ENCODE measurements around the gene DTHD1.

Gene DTHD1

DNA sequence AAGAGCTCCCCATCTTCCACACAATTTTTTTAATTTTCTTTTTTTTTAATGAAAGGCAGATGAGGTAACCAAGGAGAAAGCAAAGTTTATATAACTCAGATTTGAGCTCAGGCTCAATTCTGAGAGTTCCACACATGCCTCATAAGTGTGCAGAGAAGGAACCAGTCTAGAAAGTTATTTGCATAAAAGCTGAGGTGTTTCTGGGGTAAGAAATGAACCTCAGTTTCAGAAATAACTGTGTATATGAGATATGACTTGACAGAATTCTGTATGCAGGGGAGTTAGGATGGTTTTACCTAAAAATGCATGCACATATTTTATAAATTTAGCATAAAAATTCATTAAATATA is 51.3 kb downstream of the DTHD1 start:
- no peak overlapping the region for H3K27ac ChIP-seq (ENCODE audit: low read length)
- no peaks in the 10 kb centered on the region for H3K4me1 ChIP-seq (ENCODE audit: insufficient read depth, low read length)
- H3K27me3 ChIP-seq (ENCODE audit: insufficient read depth, low read length): no peaks in the 10 kb centered on the region
- H3K9ac ChIP-seq (ENCODE audit: low read depth, low read length): no peak overlapping the region
- H3K36me3 ChIP-seq (ENCODE audit: insufficient read depth, low read depth, low read length): no peaks in the 10 kb centered on the region
- H3K9me3 ChIP-seq (ENCODE audit: insufficient read depth, low read depth, low read length): no peaks in the 10 kb centered on the region
- no peak overlapping the region for H3K4me3 ChIP-seq (ENCODE audit: low read length)

DNA sequence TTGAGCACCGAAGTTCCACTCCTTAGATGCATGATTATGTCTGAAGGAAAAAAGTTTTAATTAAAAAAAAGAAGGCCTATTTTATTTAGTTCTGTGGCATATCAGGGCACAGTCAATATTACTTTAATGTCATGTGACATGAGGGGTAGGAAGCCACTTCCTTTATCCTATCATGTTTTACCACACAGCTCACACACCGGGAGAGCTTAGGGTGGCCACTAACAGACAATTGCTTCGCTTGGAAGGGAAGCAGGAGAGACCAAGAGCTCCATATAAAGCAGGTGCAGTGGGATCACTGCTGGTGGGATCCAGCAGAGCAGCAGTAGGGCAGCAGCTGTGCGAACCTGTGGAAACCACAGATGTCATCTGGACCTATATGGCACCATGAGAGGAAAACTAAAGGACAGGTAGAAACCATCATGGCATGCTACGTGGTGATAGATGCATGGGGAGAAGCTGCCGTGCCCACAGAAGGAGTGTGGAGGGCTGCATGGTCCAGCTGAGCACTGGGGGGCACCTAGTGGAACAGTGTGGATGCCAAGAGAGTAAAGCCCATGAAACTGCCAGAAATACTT is 52.0 kb downstream of the DTHD1 start:
- Histone ChIP-seq H3K36me3 (ENCODE audit: insufficient read depth, low read depth, low read length) (no peaks in the 10 kb centered on the region), H3K4me3 (ENCODE audit: low read length) (no peak overlapping the region)

DNA sequence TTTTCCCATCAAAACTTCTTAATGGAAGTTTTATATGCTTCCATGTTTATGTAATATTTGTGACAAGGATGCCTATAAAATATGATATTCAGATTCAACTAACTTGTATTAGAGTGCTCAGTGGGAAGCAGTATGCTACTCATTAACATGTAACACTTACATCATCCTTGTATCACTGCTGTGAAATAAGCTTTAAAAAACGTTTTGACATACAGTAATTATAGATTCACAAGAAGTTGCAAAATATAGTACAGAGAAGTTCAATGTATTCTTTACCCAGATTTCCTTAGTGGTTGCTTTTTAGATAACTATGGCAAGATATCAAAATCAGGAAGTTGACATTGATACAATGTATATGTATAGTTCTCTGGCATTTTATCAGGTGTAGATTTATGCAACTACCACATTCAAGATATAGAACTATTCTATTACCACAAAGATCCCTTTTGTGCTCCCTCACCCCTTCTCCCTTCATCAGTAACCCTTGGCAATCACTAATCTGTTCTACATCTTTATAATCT is 56.3 kb downstream of the DTHD1 start:
- Histone ChIP-seq H3K27ac (ENCODE audit: low read length) (no peak overlapping the region), H3K27me3 (ENCODE audit: insufficient read depth, low read length) (no peaks in the 10 kb centered on the region), H3K9me3 (ENCODE audit: insufficient read depth, low read depth, low read length) (no peaks in the 10 kb centered on the region), H3K4me3 (ENCODE audit: low read length) (no peak overlapping the region), H3K36me3 (ENCODE audit: insufficient read depth, low read depth, low read length) (no peaks in the 10 kb centered on the region), H3K4me1 (ENCODE audit: insufficient read depth, low read length) (no peaks in the 10 kb centered on the region), H3K9ac (ENCODE audit: low read depth, low read length) (no peak overlapping the region)

More for the DNA sequence above, 52.0 kb downstream of the DTHD1 start:
- H3K27me3 ChIP-seq (ENCODE audit: insufficient read depth, low read length): no peaks in the 10 kb centered on the region
- H3K27ac ChIP-seq (ENCODE audit: low read length): no peak overlapping the region
- no peak overlapping the region for H3K9ac ChIP-seq (ENCODE audit: low read depth, low read length)
- no peaks in the 10 kb centered on the region for H3K4me1 ChIP-seq (ENCODE audit: insufficient read depth, low read length)
- H3K9me3 ChIP-seq (ENCODE audit: insufficient read depth, low read depth, low read length): no peaks in the 10 kb centered on the region

DNA sequence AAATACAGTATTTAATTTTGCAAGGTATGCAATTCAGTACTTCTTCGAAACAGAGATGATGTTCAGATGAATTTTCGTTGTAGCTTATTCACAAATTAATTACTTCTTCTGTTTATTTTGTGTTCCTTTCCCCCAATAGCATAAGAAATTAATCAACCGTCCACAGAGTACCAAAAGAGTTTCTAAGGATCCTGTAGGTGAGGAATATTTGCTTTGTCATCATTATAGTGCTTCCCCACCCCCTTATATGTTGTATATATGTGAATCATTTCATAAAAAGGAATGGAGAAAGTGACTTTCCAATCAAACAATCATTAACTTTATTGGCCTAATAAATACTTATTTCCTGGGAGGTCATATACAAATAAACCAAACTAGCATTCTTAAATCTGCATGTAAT is 57.6 kb downstream of the DTHD1 start:
- H3K9me3 ChIP-seq (ENCODE audit: insufficient read depth, low read depth, low read length): no peaks in the 10 kb centered on the region
- no peak overlapping the region for H3K4me3 ChIP-seq (ENCODE audit: low read length)
- H3K4me1 ChIP-seq (ENCODE audit: insufficient read depth, low read length): no peaks in the 10 kb centered on the region
- H3K27me3 ChIP-seq (ENCODE audit: insufficient read depth, low read length): no peaks in the 10 kb centered on the region
- no peaks in the 10 kb centered on the region for H3K36me3 ChIP-seq (ENCODE audit: insufficient read depth, low read depth, low read length)
- H3K27ac ChIP-seq (ENCODE audit: low read length): no peak overlapping the region
- H3K9ac ChIP-seq (ENCODE audit: low read depth, low read length): no peak overlapping the region

DNA sequence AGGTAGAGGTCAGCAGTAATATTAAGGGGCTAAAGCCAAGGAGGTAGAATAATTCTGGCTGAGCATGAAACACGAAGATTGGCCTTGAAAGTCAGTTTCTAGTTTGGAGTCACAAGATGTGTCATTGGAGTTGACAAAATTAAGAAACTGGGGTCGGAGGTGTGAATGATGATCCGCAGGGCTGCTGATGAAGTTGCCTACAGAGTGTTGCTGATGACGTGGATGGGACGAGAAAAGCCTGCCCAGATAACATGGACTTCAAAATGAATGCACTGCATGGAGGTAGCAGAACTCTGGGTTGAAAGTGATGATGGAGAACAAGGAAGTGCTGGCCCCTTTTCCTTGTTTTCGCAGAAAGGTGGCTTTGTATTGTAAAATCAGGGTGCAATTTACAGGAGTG is 60.5 kb downstream of the DTHD1 start:
- Histone ChIP-seq H3K4me3 (ENCODE audit: low read length) (no peak overlapping the region), H3K27me3 (ENCODE audit: insufficient read depth, low read length) (no peaks in the 10 kb centered on the region), H3K9me3 (ENCODE audit: insufficient read depth, low read depth, low read length) (no peaks in the 10 kb centered on the region), H3K4me1 (ENCODE audit: insufficient read depth, low read length) (no peaks in the 10 kb centered on the region), H3K9ac (ENCODE audit: low read depth, low read length) (no peak overlapping the region), H3K27ac (ENCODE audit: low read length) (no peak overlapping the region), H3K36me3 (ENCODE audit: insufficient read depth, low read depth, low read length) (no peaks in the 10 kb centered on the region)

DNA sequence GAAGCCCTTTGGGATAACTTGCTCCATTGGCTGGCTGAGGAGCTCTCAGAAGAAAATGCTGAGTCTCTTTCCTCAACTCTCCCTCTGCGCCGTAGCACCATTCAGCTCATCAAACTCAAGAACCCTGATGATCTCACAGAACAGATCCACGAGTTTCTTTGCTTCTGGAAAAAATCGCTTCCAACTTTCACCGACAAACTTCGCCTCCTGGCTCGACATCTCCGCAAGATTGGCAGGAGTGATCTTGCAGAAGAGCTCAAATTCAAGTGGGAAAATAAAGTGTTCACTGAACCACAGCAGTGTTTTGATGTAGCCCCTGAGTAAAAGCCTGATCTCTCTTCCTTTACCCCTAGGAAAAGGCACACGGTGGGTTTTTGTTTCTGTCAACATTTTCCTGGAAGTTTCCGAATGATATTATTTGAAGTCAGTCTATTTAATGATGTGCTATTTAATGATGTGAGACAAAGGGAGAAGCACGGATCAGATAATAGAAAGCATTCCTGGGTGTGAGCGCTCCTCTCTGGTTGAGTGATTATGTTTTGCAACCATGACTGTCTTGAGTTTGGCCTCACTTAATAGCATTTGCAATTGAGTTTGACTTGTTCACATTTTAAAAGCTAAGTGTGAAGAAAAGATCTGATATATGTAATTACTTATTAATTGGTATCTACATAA is 62.2 kb downstream of the DTHD1 start:
- no peaks in the 10 kb centered on the region for H3K9me3 ChIP-seq (ENCODE audit: insufficient read depth, low read depth, low read length)
- H3K9ac ChIP-seq (ENCODE audit: low read depth, low read length): no peak overlapping the region
- H3K4me1 ChIP-seq (ENCODE audit: insufficient read depth, low read length): no peaks in the 10 kb centered on the region
- H3K27ac ChIP-seq (ENCODE audit: low read length): no peak overlapping the region
- no peak overlapping the region for H3K4me3 ChIP-seq (ENCODE audit: low read length)
- H3K36me3 ChIP-seq (ENCODE audit: insufficient read depth, low read depth, low read length): no peaks in the 10 kb centered on the region
- no peaks in the 10 kb centered on the region for H3K27me3 ChIP-seq (ENCODE audit: insufficient read depth, low read length)

DNA sequence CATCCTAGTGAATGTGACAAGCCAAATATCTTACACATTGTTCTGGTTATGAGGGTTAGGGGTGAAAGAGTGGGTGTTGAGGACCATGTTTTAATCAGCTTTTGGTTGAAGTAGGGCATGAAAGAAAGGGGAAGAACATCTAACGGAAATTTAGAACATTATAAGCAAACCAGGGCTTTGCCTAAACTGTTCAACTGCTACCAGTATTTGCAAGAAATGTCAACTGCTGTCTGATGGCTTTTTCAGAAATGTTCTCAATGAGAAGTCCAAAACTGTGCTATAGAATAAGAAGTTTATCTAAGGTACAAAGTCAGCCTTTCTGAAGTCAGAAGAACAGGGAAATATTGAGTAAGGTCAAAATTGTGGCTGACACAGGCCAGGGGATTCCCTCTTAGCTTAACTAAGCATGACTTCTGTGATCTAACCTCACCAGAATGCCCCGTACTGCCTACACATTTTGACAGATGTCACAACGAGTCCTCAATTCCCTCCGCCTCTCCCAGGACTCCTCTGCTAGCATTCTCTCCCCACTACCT is 67.1 kb downstream of the DTHD1 start:
- Histone ChIP-seq H3K4me1 (ENCODE audit: insufficient read depth, low read length) (0 out of 2 replicates have a peak, but pooled peaks cover 5% of the 10 kb centered on the region), H3K9ac (ENCODE audit: low read depth, low read length) (no peak overlapping the region), H3K27ac (ENCODE audit: low read length) (no peak overlapping the region)

DNA sequence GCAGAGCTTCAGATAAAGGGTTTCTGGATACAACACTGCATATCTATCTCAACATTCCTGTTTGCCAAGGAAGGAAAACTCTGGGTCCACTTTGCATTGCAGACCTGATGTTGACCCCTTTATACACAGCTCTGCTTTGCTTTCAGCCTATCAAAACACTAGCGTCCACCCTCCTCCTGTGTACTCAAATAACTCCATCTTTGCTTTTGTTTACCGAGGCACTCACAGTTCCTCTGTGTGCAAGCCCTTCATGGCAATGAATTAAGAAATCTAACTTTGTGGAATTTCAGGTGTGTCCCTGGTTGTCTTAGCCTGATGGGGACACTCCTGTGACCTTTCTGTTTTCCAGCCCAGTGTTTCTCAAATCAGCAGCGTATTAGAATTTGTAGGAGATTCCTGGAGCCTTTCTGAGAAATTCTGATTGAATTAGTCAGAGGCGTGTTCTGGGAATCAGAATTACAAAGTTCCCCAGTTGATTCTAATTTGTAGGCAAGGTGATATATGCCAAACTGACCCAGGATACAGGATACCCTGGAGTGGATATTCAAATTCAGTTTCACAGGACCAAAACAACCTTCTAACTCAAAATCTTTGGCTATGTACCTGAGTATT is 68.6 kb downstream of the DTHD1 start:
- Histone ChIP-seq H3K9ac (ENCODE audit: low read depth, low read length) (no peak overlapping the region), H3K27ac (ENCODE audit: low read length) (no peak overlapping the region), H3K4me1 (ENCODE audit: insufficient read depth, low read length) (0 out of 2 replicates have a peak, but pooled peaks cover 5% of the 10 kb centered on the region), H3K9me3 (ENCODE audit: insufficient read depth, low read depth, low read length) (no peaks in the 10 kb centered on the region), H3K27me3 (ENCODE audit: insufficient read depth, low read length) (no peaks in the 10 kb centered on the region), H3K36me3 (ENCODE audit: insufficient read depth, low read depth, low read length) (no peaks in the 10 kb centered on the region), H3K4me3 (ENCODE audit: low read length) (no peak overlapping the region)

More for the DNA sequence above, 67.1 kb downstream of the DTHD1 start:
- Histone ChIP-seq H3K4me3 (ENCODE audit: low read length) (no peak overlapping the region), H3K36me3 (ENCODE audit: insufficient read depth, low read depth, low read length) (no peaks in the 10 kb centered on the region), H3K27me3 (ENCODE audit: insufficient read depth, low read length) (no peaks in the 10 kb centered on the region), H3K9me3 (ENCODE audit: insufficient read depth, low read depth, low read length) (no peaks in the 10 kb centered on the region)

DNA sequence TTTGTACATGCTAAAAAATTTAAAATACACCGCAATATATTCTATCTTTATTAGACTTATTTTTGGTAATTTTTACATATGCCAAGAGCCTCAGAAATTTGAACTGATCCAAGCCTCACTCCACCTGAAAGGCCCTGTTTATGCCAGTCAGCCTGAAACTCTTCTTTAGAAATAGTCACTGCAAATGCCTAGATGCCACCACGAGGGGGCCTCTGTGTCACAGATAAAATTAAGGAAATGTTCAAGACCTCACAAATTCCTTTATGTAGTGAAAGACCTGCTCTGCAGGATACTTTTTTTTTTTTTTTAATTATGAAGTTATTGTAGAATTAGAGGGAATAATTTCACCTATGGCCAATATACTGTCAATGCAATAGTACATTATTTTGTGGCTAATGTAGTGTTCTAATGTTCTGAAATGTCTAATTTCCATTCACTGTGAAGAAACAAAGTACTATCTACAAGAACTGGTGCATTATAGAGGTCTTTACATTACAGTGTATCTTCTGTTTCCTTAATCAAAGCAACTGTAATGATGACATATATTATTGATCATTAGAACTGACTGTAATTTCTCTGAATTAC is 69.8 kb downstream of the DTHD1 start:
- Histone ChIP-seq H3K4me1 (ENCODE audit: insufficient read depth, low read length) (0 out of 2 replicates have a peak, but pooled peaks cover 5% of the 10 kb centered on the region), H3K27me3 (ENCODE audit: insufficient read depth, low read length) (no peaks in the 10 kb centered on the region), H3K4me3 (ENCODE audit: low read length) (no peak overlapping the region), H3K9ac (ENCODE audit: low read depth, low read length) (no peak overlapping the region), H3K9me3 (ENCODE audit: insufficient read depth, low read depth, low read length) (no peaks in the 10 kb centered on the region), H3K27ac (ENCODE audit: low read length) (no peak overlapping the region), H3K36me3 (ENCODE audit: insufficient read depth, low read depth, low read length) (no peaks in the 10 kb centered on the region)

DNA sequence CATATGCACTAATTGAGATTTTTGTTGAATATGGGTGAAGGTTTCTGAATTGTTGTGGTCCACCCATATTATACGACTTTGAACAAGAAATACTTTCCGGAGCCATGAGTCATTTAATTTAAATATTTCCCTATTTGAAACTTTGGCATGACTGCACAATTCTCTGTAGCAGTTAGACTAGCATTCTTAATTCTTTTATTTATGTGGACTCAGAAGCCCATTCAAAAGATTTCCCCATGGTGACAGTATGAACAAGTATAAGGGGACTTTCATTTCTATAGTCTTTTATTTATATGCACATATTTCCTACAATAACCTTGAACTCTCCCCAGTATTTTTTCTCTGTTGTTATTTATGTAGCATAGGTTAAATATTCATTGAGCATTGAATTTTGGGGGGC is 72.6 kb downstream of the DTHD1 start:
- Histone ChIP-seq H3K9me3 (ENCODE audit: insufficient read depth, low read depth, low read length) (no peaks in the 10 kb centered on the region), H3K4me1 (ENCODE audit: insufficient read depth, low read length) (0 out of 2 replicates have a peak, but pooled peaks cover 5% of the 10 kb centered on the region), H3K27ac (ENCODE audit: low read length) (no peak overlapping the region), H3K9ac (ENCODE audit: low read depth, low read length) (no peak overlapping the region), H3K4me3 (ENCODE audit: low read length) (no peak overlapping the region), H3K36me3 (ENCODE audit: insufficient read depth, low read depth, low read length) (no peaks in the 10 kb centered on the region), H3K27me3 (ENCODE audit: insufficient read depth, low read length) (no peaks in the 10 kb centered on the region)

DNA sequence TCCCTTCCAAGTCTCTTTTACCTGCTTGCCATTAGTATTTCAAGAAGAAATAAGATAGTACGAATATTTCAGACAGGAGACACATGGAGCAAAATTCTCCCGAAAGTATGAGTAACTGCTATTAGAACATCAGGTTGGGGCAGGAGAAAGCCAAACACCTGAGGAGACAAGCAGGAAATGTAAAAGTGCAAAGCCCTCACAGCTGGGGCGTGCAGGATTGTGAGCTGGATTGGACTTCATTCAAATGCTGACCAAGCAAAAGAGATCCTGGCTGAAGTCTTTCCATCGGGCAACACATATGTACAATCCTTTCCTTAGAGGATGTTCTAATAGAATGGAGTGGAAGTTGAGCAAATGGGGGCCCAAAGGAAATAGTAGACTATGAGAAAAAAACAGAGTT is 76.8 kb downstream of the DTHD1 start:
- H3K36me3 ChIP-seq (ENCODE audit: insufficient read depth, low read depth, low read length): no peaks in the 10 kb centered on the region
- H3K9me3 ChIP-seq (ENCODE audit: insufficient read depth, low read depth, low read length): no peaks in the 10 kb centered on the region
- H3K9ac ChIP-seq (ENCODE audit: low read depth, low read length): no peak overlapping the region
- H3K4me3 ChIP-seq (ENCODE audit: low read length): no peak overlapping the region
- H3K4me1 ChIP-seq (ENCODE audit: insufficient read depth, low read length): no peaks in the 10 kb centered on the region
- no peak overlapping the region for H3K27ac ChIP-seq (ENCODE audit: low read length)
- no peaks in the 10 kb centered on the region for H3K27me3 ChIP-seq (ENCODE audit: insufficient read depth, low read length)
